GM23338 (cell line): ENCODE data around the gene RAP1GAP2. TPM values are rescaled to one million over a fixed set of nuclear protein-coding genes. Genes with fewer than 3 reads are reported as not detected.

Experiments used
- ATAC-seq: fragments of 200-7000 bp; cut with Tn5 transposase; 3 replicates; pipeline ENCODE4 v1.9.1; 2020
- DNase-seq: peaks from one replicate; pipeline ENCODE4 v3.0.0-alpha.2; 2015; ENCODE audit warnings: low spot score
- H2AFZ ChIP-seq: fragments of 200-600 bp; sonication (generic); 2 replicates; pipeline ENCODE4 v1.8.0; 2016; ENCODE audit warnings: antibody characterized with exemption, mild to moderate bottlenecking, moderate library complexity
- H3F3A ChIP-seq: fragments of 200-600 bp; sonication (generic); replicated peaks from 2 replicates; pipeline ENCODE4 v1.8.0; 2017; ENCODE audit warnings: antibody characterized with exemption, mixed run types, low read depth
- H3K27ac ChIP-seq: fragments of 200-600 bp; sonication (generic); 2 replicates; pipeline ENCODE4 v1.6.1; 2016; ENCODE audit warnings: low read depth
- H3K27me3 ChIP-seq: fragments of 200-600 bp; sonication (generic); 2 replicates; pipeline ENCODE4 v1.8.0; 2016; ENCODE audit warnings: mild to moderate bottlenecking, mixed run types, moderate library complexity; ENCODE audit not compliant: insufficient read depth
- H3K36me3 ChIP-seq: fragments of 200-600 bp; sonication (generic); 2 replicates; pipeline ENCODE4 v1.8.0; 2016; ENCODE audit warnings: mild to moderate bottlenecking; ENCODE audit not compliant: insufficient read depth
- H3K4me1 ChIP-seq: fragments of 200-600 bp; sonication (generic); 2 replicates; pipeline ENCODE4 v1.8.0; 2016; ENCODE audit warnings: mild to moderate bottlenecking, moderate library complexity; ENCODE audit not compliant: insufficient read depth
- H3K4me2 ChIP-seq: fragments of 200-600 bp; sonication (generic); 2 replicates; pipeline ENCODE4 v1.7.1; 2017; ENCODE audit warnings: mixed run types
- H3K4me3 ChIP-seq: fragments of 200-600 bp; sonication (generic); 2 replicates; pipeline ENCODE4 v1.6.1; 2016; ENCODE audit warnings: mixed run types
- H3K79me2 ChIP-seq: fragments of 200-600 bp; sonication (generic); replicated peaks from 2 replicates; pipeline ENCODE4 v1.8.0; 2017; ENCODE audit warnings: mild to moderate bottlenecking; ENCODE audit not compliant: insufficient read depth
- H3K9me2 ChIP-seq: fragments of 200-600 bp; sonication (generic); 2 replicates; pipeline ENCODE4 v1.8.0; 2017; ENCODE audit not compliant: insufficient read depth
- H4K20me1 ChIP-seq: fragments of 200-600 bp; sonication (generic); replicated peaks from 2 replicates; pipeline ENCODE4 v1.8.0; 2017; ENCODE audit warnings: mild to moderate bottlenecking; ENCODE audit not compliant: insufficient read depth
- H3K27ac Mint-ChIP-seq: 2 replicates; pipeline ENCODE4 v1.8.0; 2020; ENCODE audit warnings: inconsistent platforms, mild to moderate bottlenecking, moderate library complexity, mixed read lengths
- H3K27me3 Mint-ChIP-seq: 3 replicates; pipeline ENCODE4 v1.8.0; 2022; ENCODE audit warnings: low read depth, mild to moderate bottlenecking, moderate library complexity, mixed read lengths, inconsistent platforms; ENCODE audit not compliant: insufficient read depth, poor library complexity
- H3K36me3 Mint-ChIP-seq: 3 replicates; pipeline ENCODE4 v1.8.0; 2021; ENCODE audit warnings: low read depth, mild to moderate bottlenecking, inconsistent platforms, moderate library complexity, mixed read lengths
- H3K4me1 Mint-ChIP-seq: 3 replicates; pipeline ENCODE4 v1.8.0; 2020; ENCODE audit warnings: mild to moderate bottlenecking, inconsistent platforms, mixed read lengths
- H3K4me3 Mint-ChIP-seq: 3 replicates; pipeline ENCODE4 v1.8.0; 2021; ENCODE audit warnings: moderate library complexity, mild to moderate bottlenecking, inconsistent platforms, mixed read lengths
- H3K9me3 Mint-ChIP-seq: 3 replicates; pipeline ENCODE4 v1.8.0; 2020; ENCODE audit warnings: moderate library complexity, mild to moderate bottlenecking, inconsistent platforms, mixed read lengths
- CREB1 ChIP-seq: fragments of 250-450 bp; sonication (Bioruptor Pico); IDR thresholded peaks from 2 replicates; pipeline ENCODE4 v1.5.0; 2020; ENCODE audit warnings: low read depth, mild to moderate bottlenecking, moderate library complexity
- CTCF ChIP-seq, 2 experiments: fragments of 200-600 bp in 1 of 2; sonication (generic) in 1 of 2; conservative IDR thresholded peaks; 2 replicates each; pipeline versions ENCODE4 v1.5.1 to v1.6.1; 2016 to 2017; ENCODE audit warnings: antibody characterized with exemption in 2 of 2, low read depth in 2 of 2, mild to moderate bottlenecking in 2 of 2, moderate library complexity in 1 of 2
- ETS1 ChIP-seq: IDR thresholded peaks from 2 replicates; pipeline ENCODE4 v1.6.1; 2016; ENCODE audit warnings: antibody characterized with exemption
- EZH2 ChIP-seq: fragments of 200-600 bp; sonication (generic); IDR thresholded peaks from one replicate; pipeline ENCODE4 v1.8.0; 2017; ENCODE audit warnings: antibody characterized with exemption, mild to moderate bottlenecking, low read depth; ENCODE audit not compliant: unreplicated experiment
- EZH2phosphoT487 ChIP-seq: fragments of 200-600 bp; sonication (generic); IDR thresholded peaks from one replicate; pipeline ENCODE4 v1.8.1; 2018; ENCODE audit warnings: antibody characterized with exemption; ENCODE audit not compliant: unreplicated experiment
- JUNB ChIP-seq: IDR thresholded peaks from one replicate; pipeline ENCODE4 v1.6.1; 2016; ENCODE audit warnings: antibody characterized with exemption; ENCODE audit not compliant: unreplicated experiment
- NANOG ChIP-seq: IDR thresholded peaks from 2 replicates; pipeline ENCODE4 v1.6.1; 2016; ENCODE audit warnings: antibody characterized with exemption, borderline replicate concordance
- POLR2AphosphoS5 ChIP-seq: IDR thresholded peaks from 2 replicates; pipeline ENCODE4 v1.6.1; 2016; ENCODE audit warnings: antibody characterized with exemption, low read depth
- STAT1 ChIP-seq: IDR thresholded peaks from one replicate; pipeline ENCODE4 v1.6.1; 2016; ENCODE audit warnings: antibody characterized with exemption; ENCODE audit not compliant: unreplicated experiment
- ZNF114 ChIP-seq: fragments of 250-450 bp; sonication (Bioruptor Pico); IDR thresholded peaks from 2 replicates; pipeline ENCODE4 v1.5.0; 2020; ENCODE audit warnings: mild to moderate bottlenecking, moderate library complexity
- ZNF331 ChIP-seq: fragments of 250-450 bp; sonication (Bioruptor Pico); IDR thresholded peaks from 2 replicates; pipeline ENCODE4 v1.5.0; 2020; ENCODE audit warnings: low read depth, mild to moderate bottlenecking, moderate library complexity
- ZNF462 ChIP-seq: fragments of 250-450 bp; sonication (Bioruptor Pico); IDR thresholded peaks from 2 replicates; pipeline ENCODE4 v1.5.0; 2020; ENCODE audit warnings: mild to moderate bottlenecking, moderate library complexity
- polyA plus RNA-seq: library from polyadenylated mRNA; unstranded; fragments of >200 nt; fragmentation: Nextera tagmentation; extraction: Ambion mirVana; gene quantifications from 2 replicates; pipeline ENCODE4 v1.2.1, GENCODE V29; 2016
- total RNA-seq: library from RNA; depleted of rRNA; stranded (reverse); fragments of >200 nt; shearing (Covaris generic); gene quantifications from 2 replicates; pipeline ENCODE4 v1.2.3, GENCODE V29; 2014
- TF ChIP-seq, protein P1 (sequence below): IDR thresholded peaks from one replicate; pipeline ENCODE4 v1.6.1; 2018; ENCODE audit warnings: antibody characterized with exemption; ENCODE audit not compliant: unreplicated experiment

RAP1GAP2 gene
- total and polyA plus RNA-seq, 2 experiments from 2014 or later, result 17.8 to 46.1 TPM

GRCh38 chr17:3009411-3009920 lies 213.2 kb downstream of the RAP1GAP2 start:
- Histone ChIP-seq H4K20me1 (0 out of 2 replicates have a peak, but pooled peaks cover 3% of the 10 kb centered on the region), H3K36me3 (peaks cover 6% of the 10 kb centered on the region; the same call in 1 of the 2 replicates), H3K4me1 (no peaks in the 10 kb centered on the region), H3F3A (0 out of 2 replicates have a peak, but pooled peaks cover 3% of the 10 kb centered on the region), H3K4me3 (no peak overlapping the region), H3K27ac (no peak overlapping the region), H3K4me2 (no peak overlapping the region), H2AFZ (no peak overlapping the region), H3K79me2 (no peaks in the 10 kb centered on the region), H3K27me3 (no peaks in the 10 kb centered on the region), H3K9me2 (no peaks in the 10 kb centered on the region)
- DNase-seq, result no peak
- Mint-ChIP-seq H3K9me3 (no peaks in the 10 kb centered on the region), H3K27me3 (peaks cover 7% of the 10 kb centered on the region), H3K27ac (no peak overlapping the region), H3K4me3 (no peak overlapping the region), H3K36me3 (peaks cover 45% of the 10 kb centered on the region), H3K4me1 (no peaks in the 10 kb centered on the region)
- ATAC-seq, result no peak
- TF ChIP-seq EZH2, result no peak
- no peak for TF ChIP-seq CTCF (conservative IDR thresholded peaks at IDR 0.05; ENCODE audit: low read depth in 2 of 2)
- no peak for TF ChIP-seq POLR2AphosphoS5
- TF ChIP-seq JUNB, result no peak
- TF ChIP-seq CREB1, result no peak
- no peak for TF ChIP-seq ZNF114 (CRISPR knock-in tag)
- no peak for TF ChIP-seq NANOG
- no peak for TF ChIP-seq EZH2phosphoT487
- no peak for TF ChIP-seq STAT1
- no peak for TF ChIP-seq ETS1
- TF ChIP-seq, protein P1, sequence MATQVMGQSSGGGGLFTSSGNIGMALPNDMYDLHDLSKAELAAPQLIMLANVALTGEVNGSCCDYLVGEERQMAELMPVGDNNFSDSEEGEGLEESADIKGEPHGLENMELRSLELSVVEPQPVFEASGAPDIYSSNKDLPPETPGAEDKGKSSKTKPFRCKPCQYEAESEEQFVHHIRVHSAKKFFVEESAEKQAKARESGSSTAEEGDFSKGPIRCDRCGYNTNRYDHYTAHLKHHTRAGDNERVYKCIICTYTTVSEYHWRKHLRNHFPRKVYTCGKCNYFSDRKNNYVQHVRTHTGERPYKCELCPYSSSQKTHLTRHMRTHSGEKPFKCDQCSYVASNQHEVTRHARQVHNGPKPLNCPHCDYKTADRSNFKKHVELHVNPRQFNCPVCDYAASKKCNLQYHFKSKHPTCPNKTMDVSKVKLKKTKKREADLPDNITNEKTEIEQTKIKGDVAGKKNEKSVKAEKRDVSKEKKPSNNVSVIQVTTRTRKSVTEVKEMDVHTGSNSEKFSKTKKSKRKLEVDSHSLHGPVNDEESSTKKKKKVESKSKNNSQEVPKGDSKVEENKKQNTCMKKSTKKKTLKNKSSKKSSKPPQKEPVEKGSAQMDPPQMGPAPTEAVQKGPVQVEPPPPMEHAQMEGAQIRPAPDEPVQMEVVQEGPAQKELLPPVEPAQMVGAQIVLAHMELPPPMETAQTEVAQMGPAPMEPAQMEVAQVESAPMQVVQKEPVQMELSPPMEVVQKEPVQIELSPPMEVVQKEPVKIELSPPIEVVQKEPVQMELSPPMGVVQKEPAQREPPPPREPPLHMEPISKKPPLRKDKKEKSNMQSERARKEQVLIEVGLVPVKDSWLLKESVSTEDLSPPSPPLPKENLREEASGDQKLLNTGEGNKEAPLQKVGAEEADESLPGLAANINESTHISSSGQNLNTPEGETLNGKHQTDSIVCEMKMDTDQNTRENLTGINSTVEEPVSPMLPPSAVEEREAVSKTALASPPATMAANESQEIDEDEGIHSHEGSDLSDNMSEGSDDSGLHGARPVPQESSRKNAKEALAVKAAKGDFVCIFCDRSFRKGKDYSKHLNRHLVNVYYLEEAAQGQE, result no peak
- TF ChIP-seq ZNF331 (CRISPR knock-in tag), result no peak
- TF ChIP-seq ZNF462 (CRISPR knock-in tag), result no peak
